Gastrocnemius medialis (tissue), 4 donors: ENCODE data around the gene TRIM34.

Source experiments
- POLR2A ChIP-seq, 2 donors: fragments of 450-650 bp; IDR thresholded peaks; one replicate each; pipeline ENCODE4 v1.6.1; 2017; ENCODE audit warnings: antibody characterized with exemption in 2 of 2, mild to moderate bottlenecking in 2 of 2, moderate library complexity in 2 of 2
- TF ChIP-seq, protein P1 (sequence below), 5 experiments: fragments of 450-650 bp in 3 of 5; fragments of 200-600 bp in 2 of 5; sonication (generic) in 2 of 5; IDR thresholded peaks in 4 of 5; conservative IDR thresholded peaks in 1 of 5; 1 replicate in 4 of 5; 2 replicates in 1 of 5; pipeline ENCODE4 v1.5.1; 2016 to 2019; ENCODE audit warnings: antibody characterized with exemption in 5 of 5, mild to moderate bottlenecking in 3 of 5, moderate library complexity in 3 of 5

DNA sequence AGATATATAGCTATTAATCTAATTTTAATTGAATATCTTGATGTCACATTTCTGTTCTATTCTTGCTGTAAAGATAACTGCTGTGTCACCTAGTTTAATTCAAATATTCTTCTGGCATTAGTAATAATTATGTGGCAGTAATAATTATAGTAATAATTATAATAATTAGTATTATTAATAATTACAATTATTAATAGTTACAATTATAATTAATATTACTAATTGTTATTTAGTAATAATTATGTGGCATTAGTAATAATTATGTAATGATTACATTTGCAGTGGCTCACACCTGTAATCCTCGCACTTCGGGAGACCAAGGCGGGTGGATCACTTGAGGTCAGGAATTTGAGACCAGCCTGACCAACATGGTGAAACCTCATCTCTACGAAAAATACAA is 61.6 kb downstream of the TRIM34 start:
- TF ChIP-seq, protein P1, sequence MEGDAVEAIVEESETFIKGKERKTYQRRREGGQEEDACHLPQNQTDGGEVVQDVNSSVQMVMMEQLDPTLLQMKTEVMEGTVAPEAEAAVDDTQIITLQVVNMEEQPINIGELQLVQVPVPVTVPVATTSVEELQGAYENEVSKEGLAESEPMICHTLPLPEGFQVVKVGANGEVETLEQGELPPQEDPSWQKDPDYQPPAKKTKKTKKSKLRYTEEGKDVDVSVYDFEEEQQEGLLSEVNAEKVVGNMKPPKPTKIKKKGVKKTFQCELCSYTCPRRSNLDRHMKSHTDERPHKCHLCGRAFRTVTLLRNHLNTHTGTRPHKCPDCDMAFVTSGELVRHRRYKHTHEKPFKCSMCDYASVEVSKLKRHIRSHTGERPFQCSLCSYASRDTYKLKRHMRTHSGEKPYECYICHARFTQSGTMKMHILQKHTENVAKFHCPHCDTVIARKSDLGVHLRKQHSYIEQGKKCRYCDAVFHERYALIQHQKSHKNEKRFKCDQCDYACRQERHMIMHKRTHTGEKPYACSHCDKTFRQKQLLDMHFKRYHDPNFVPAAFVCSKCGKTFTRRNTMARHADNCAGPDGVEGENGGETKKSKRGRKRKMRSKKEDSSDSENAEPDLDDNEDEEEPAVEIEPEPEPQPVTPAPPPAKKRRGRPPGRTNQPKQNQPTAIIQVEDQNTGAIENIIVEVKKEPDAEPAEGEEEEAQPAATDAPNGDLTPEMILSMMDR (IDR thresholded peaks at IDR 0.05 in 4 of 5, conservative IDR thresholded peaks at IDR 0.05 in 1 of 5), result no peak
- TF ChIP-seq POLR2A (IDR thresholded peaks at IDR 0.05), result no peak
